PFSK-1 (cell line): ENCODE data around the gene OR52K1. TPM values are rescaled to one million over a fixed set of nuclear protein-coding genes. Genes with fewer than 3 reads are reported as not detected.

Experiments used
- FOXP2 ChIP-seq: optimal IDR thresholded peaks from 2 replicates; pipeline ENCODE3; 2011; ENCODE audit warnings: borderline replicate concordance, control low read depth, inconsistent platforms; ENCODE audit not compliant: insufficient read depth; ENCODE audit errors: extremely low read length, extremely low read depth
- POLR2AphosphoS5 ChIP-seq: IDR thresholded peaks from 2 replicates; pipeline ENCODE4 v1.6.1; 2012; ENCODE audit warnings: low read depth, mild to moderate bottlenecking, control low read depth, low read length, moderate library complexity
- SIN3A ChIP-seq: IDR thresholded peaks from 2 replicates; pipeline ENCODE4 v1.6.1; 2012; ENCODE audit warnings: mild to moderate bottlenecking, low read length, moderate library complexity, borderline replicate concordance; ENCODE audit not compliant: insufficient read depth
- TAF1 ChIP-seq: IDR thresholded peaks from 2 replicates; pipeline ENCODE4 v1.6.1; 2012; ENCODE audit warnings: low read length, control low read depth, borderline replicate concordance; ENCODE audit not compliant: insufficient read depth
- polyA plus RNA-seq: library from polyadenylated mRNA; unstranded; fragments of >200 nt; gene quantifications from one replicate; pipeline ENCODE4 v1.2.1, GENCODE V29; 2012; ENCODE audit warnings: low read depth, missing spikeins; ENCODE audit not compliant: insufficient read length
- TF ChIP-seq, protein P1 (sequence below), 2 experiments: IDR thresholded peaks; 2 replicates each; pipeline versions ENCODE4 v1.6.1 to v1.8.0; 2011 to 2012; ENCODE audit warnings: low read depth in 2 of 2, low read length in 2 of 2, control low read depth in 1 of 2, inconsistent platforms in 1 of 2, mild to moderate bottlenecking in 1 of 2, moderate library complexity in 1 of 2; ENCODE audit not compliant: insufficient read depth in 1 of 2

Gene OR52K1
- polyA plus RNA-seq = not detected

GRCh38 chr11:4482445-4482844, at the start of gene OR52K1:
Gene OR52K1 (plus strand): TSS chr11:4482646. CDS start chr11:4488901, 6,255 bp downstream.
- no peak for TF ChIP-seq POLR2AphosphoS5

DNA sequence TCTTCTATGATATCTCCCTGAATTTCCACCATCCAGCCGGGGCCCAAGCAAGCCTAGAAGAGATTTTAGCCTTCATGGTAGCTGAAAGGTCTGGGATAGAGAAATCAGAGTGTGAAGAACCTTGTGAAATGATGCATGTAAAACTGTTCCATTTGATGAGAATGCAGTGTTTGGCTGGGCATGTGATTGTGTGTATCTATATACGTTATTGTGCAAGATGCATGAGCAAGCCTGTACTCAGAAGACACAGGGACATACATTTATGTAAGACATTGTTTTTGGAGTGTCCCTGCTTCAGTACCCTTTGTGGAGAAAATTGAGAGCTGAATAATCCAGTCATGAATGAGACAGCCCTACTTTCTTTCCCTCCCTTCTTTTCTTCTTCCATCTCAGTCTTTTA, 48.6 kb upstream of the OR52K1 start:
- no peak for TF ChIP-seq SIN3A
- TF ChIP-seq FOXP2 = no peak
- no peak for TF ChIP-seq POLR2AphosphoS5
- TF ChIP-seq TAF1 = no peak

DNA sequence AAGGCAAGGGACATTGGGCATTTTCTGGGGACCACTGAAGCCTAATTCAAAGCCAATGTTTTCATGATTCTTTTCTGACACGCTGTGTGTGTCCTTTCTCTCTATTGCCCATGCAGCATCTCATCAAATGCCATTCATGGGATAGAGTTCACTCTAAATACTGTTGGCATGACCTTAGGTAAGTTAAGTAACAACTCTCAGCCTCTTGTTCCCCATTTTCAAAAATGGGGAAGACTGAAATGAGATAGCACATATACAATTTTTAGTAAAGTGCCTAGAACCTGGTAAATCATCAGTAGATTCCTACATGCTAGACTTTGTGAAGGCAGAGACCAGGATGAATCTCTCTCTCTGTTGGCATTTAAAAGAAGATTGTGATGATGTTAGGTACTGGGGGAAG, 46.0 kb upstream of the OR52K1 start:
- no peak for TF ChIP-seq FOXP2
- no peak for TF ChIP-seq TAF1
- TF ChIP-seq SIN3A = no peak
- TF ChIP-seq POLR2AphosphoS5 = no peak
- TF ChIP-seq, protein P1, sequence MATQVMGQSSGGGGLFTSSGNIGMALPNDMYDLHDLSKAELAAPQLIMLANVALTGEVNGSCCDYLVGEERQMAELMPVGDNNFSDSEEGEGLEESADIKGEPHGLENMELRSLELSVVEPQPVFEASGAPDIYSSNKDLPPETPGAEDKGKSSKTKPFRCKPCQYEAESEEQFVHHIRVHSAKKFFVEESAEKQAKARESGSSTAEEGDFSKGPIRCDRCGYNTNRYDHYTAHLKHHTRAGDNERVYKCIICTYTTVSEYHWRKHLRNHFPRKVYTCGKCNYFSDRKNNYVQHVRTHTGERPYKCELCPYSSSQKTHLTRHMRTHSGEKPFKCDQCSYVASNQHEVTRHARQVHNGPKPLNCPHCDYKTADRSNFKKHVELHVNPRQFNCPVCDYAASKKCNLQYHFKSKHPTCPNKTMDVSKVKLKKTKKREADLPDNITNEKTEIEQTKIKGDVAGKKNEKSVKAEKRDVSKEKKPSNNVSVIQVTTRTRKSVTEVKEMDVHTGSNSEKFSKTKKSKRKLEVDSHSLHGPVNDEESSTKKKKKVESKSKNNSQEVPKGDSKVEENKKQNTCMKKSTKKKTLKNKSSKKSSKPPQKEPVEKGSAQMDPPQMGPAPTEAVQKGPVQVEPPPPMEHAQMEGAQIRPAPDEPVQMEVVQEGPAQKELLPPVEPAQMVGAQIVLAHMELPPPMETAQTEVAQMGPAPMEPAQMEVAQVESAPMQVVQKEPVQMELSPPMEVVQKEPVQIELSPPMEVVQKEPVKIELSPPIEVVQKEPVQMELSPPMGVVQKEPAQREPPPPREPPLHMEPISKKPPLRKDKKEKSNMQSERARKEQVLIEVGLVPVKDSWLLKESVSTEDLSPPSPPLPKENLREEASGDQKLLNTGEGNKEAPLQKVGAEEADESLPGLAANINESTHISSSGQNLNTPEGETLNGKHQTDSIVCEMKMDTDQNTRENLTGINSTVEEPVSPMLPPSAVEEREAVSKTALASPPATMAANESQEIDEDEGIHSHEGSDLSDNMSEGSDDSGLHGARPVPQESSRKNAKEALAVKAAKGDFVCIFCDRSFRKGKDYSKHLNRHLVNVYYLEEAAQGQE (IDR thresholded peaks at IDR 0.05; ENCODE audit: insufficient read depth in 1 of 2, low read depth in 2 of 2, low read length in 2 of 2) = no peak

DNA sequence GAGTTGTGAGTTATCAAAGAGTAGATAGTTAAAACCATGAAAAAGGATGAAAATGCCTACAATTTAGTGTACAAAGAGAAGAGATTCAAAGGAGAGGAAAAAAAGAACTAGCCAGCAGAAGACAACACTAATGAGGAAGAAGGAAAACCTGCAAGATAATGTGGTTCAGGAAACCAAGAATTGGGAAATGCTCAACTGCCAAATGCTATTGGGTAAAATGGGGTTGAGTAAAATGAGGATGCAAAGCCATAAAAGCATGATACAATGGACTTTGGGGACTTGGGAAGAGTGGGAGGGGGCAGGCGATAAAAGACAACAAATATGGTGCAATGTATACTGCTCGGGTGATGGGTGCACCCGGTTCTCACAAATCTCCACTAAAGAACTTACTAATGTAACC, 40.9 kb upstream of the OR52K1 start:
- no peak for TF ChIP-seq TAF1
- TF ChIP-seq, protein P1 (IDR thresholded peaks at IDR 0.05; ENCODE audit: insufficient read depth in 1 of 2, low read depth in 2 of 2, low read length in 2 of 2) = no peak
- TF ChIP-seq SIN3A = no peak
- no peak for TF ChIP-seq FOXP2
- no peak for TF ChIP-seq POLR2AphosphoS5

DNA sequence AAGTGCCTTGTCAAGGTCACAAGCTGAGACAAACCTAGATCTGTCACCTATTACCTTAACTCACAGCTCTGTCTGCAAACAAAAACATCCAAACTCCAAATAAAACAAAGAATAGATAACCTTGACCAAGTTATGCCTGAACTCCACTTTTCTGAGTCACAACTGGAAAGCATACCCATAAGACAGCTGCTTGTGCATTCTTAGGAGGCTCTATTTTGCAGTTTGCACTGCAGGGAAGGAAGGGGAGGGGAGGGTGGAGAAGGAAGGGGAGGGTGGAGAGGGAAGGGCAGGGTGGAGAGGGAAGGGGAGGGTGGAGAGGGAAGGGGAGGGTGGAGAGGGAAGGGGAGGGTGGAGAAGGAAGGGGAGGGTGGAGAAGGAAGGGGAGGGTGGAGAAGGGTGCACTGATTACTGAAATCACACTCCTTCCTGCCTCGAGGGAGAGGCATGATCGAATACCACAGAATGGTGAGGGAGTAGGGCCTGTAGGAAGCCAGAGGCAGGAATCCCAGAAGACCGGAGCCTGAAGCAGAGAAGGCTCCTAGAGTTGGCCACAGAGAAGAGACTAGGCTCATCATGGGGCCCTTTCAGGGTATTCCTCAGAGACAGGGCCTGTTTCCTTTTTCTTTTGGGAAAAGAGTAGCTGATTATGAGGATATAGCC, 39.1 kb upstream of the OR52K1 start:
- TF ChIP-seq SIN3A = no peak
- TF ChIP-seq, protein P1 (IDR thresholded peaks at IDR 0.05; ENCODE audit: insufficient read depth in 1 of 2, low read depth in 2 of 2, low read length in 2 of 2) = no peak

DNA sequence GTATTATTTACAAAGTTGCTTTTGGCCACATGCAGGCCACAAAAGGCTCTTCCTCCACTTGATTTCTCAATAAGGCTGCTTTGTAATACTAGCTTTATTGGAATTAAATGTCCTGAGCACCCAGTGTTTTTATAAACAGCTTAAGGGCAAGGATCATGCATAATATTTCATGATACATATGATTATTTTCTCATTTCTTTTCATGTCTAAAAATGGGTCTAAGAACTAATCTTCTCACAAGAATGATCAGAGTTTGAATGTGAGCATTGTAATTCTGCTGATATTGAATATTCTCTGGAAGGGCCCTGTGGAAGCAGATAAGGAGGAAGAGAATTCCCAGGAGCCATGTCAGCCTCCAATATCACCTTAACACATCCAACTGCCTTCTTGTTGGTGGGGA, 33.5 kb upstream of the OR52K1 start, which contains the start of gene OR52K2:
TSS of gene OR52K2 (plus strand) at position 301 of the 400 bp plus-strand sequence. CDS start at position 346, 45 bp downstream.
- TF ChIP-seq TAF1 = no peak
- no peak for TF ChIP-seq FOXP2
- no peak for TF ChIP-seq POLR2AphosphoS5
- TF ChIP-seq, protein P1 (IDR thresholded peaks at IDR 0.05; ENCODE audit: insufficient read depth in 1 of 2, low read depth in 2 of 2, low read length in 2 of 2) = no peak
- no peak for TF ChIP-seq SIN3A
